HG03342 (cell line): Measurements from ENCODE around the gene PKD1.
"Not testable (repeated sequence)": the region's sequence is repeated elsewhere in the genome, so short reads cannot be mapped to it uniquely, and the experiment has no call there.

ENCODE experiments used
- ATAC-seq: cut with Tn5 transposase; IDR thresholded peaks from one replicate; pipeline ENCODE4 v1.9.1; 2021; ENCODE audit warnings: mild to moderate bottlenecking, moderate library complexity; ENCODE audit not compliant: unreplicated experiment

Gene PKD1

DNA sequence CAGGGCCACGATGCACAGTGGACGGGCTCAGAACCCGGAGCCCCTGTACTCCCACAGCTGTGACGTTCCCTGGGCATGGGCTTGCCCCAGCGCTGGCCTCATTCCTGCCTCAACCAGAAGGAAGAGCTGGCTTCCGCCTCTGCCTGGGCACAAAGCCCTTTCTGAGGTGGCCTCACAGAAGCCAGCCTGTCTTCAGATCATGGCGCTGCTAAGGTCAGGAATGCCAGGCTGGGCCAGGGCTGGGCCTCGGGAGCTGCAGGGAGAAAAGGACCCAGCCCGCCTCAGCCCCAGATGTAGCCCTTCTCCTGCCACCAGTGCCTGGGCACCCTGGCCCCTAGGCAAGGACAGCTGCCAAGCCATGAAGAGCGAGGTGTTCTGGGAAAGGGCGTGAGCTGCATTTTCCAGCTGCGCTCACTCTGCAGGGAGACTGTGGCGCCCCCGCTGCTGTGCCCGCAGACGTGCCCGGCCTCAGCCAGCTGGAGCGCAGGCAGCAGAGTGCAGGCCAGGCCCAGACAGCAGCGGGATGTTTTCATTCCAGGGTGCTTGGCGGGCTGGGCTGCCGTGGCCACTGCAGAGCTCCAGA lies 9.4 kb downstream of the PKD1 start:
- not testable (repeated sequence) for ATAC-seq

DNA sequence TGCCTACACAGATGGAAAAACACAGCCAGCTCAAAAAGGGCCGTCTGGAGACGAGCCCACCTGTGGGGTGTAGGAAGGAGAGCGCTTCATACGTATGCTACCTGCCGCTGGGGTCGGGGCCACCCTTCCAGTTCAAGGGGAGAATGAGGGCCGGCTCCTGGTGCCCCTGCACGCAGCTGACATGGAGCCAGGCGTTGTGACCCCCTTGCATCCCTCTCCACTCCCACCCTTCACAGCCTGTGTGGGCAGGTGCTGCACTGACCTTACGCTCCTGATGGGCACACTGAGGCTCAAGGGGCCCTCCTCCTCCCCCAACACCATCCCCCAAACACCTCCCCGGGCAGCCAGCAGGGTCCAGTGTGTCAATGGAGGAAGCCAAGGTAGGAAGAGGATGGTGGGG lies 10.1 kb downstream of the PKD1 start:
- ATAC-seq, result not testable (repeated sequence)

DNA sequence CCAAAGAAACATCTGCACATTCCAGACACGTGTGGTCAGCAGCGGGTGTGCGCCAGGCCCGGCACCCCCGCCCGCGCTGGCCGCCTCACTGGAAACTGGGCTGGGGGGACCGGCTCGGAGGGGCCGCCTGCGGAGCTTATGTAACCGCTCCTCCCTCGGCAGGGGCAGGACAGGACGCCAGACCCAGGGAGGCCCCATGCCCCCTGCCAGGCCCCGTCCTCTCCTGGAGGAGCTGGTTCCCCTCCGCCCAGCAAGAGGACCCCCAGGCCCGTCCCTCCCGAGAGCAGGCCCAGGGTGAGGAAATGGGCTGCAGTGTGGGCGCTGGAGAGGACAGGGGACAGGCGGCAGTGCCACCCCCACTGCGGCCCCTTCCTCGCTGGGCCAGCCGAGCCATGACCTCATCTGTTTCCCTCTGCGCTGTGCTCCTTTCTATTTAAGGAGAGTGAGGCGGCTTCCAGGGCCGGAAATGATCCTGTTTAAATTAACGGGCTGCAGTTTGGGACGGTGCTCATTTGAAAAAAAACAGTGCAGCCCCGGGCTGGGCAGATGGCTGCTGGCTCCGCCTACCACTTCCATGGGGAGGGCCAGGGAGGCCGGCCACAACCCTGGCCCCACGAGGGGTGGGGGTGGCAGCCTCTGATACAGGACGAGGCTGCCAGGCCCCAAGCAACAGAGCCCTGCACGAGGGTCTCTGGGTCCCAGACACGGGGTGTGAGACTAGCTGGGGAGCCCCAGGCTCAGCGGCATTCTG lies 10.8 kb downstream of the PKD1 start:
- not testable (repeated sequence) for ATAC-seq

DNA sequence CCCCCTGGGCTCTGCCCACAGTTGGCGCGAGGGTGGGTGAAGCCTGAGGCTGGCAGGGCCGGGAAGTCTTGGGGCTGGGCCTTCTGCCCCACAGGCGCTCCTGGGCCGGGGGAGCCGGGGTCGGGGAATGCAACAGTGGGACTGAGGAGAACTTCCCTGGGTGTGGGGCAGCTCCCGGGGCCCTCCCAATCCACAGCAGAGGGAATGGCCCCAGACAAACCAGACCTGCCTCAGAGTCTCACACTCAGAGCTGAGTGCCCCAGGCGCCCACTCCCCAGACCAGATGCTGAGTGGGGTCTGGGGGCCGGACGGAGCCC lies 11.4 kb downstream of the PKD1 start:
- ATAC-seq, result not testable (repeated sequence)

DNA sequence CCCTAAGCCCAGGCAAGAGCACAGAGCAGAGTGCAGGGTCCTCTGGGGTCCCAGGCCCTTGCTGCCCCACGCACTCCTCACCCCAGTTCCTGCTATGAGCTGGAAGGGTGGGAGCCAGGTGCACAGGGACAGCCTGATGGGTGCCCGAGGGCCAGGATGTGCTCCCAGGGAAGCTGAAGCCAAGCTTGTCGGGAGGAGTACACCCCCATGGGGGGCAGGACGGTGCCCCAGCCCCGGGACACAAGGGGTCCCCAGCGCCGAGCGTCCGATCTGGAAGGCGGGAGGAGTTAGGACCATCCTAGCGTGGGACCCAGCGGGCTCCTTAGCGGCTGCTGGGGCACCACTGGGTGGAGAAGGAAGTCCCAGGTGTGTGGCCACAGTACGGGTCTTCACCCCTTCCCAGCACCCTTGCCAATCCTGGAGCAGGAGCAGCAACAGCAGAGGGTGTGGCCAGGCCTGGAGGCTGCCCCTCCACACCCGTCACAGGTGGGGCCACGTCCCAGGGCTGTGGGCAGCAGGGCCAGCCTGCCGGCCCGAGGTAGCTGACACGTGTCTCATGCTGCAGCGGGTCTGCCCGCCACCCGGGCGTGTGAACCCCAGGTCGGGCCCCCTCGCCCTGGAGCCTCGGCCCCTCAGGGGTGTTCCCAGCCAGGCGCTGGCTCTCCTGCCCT lies 11.9 kb downstream of the PKD1 start:
- ATAC-seq, result not testable (repeated sequence)

DNA sequence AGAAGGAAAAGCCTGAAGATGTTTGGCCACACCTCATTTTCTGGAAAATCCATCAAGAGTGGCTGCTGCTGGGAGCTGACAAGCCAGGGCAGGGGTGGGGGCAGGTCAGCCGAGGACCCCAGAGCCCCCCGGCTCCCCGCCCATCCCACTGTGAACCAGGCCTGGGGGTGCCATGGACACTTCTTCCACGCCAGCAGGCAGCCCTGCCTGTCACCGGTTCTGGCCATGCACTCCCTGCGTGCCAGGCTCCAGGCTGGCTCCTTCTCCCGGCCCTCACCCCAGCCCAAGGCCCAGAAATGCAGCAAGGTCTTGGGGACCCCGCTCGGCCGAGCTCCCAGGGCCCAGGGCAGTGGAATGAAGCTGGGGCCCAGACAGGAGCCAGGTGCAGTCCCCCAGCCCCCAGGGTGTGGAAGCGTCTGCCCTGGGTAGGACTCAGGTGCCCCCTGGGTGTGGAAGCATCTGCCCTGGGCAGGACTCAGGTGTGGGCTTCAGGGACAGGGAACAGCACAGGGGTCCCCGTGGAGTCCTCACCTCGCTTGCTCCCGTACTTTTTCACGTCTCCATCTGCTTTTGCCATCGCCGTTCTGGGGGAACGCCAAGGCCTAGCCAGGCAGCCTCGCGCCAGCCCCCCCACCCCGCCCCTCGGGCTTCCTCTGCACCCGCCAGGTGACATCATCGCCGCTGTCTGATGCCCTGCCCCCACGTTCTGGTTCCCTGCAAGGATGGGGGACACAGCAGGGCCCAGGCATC lies 12.6 kb downstream of the PKD1 start:
- not testable (repeated sequence) for ATAC-seq

DNA sequence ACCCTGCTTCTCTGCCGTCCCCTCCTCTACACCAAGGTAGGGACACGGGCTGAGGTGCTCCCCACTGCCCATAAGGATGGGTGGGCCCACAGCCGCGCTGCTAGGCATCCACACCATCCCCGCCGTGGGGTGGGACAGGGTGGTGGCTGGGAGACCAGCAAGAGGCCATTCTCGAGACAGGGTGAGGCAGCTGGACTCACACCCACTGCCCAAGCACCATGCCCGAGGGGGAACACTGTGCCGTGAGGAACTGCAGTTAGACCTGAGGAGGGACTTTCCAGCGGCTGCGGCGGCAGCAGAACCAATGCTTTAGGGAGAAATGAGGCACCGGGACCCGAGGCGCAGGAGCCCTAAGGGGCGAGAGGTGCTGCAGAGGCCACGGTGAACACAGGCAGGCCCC lies 13.3 kb downstream of the PKD1 start:
- ATAC-seq, result no peak

DNA sequence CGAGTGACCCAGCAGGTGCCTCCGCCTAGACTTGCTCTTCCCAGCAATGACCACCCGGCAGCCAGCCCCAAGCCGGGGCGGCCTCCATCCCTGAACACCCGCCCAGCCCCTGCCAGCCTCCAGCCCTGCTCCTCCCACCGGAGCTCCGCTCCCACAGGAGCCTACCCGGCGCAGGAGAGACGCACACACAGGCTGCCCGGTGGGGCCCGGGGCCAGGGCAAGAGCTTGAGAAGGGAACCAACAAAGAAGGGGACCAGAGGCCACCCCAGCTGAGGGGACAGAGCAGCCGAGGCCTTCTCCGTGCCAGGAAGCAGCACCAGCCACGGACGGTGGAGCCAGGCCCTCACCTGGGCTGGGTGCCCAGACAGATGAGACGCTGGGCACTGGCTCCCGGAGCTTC lies 13.8 kb downstream of the PKD1 start:
- ATAC-seq, result no peak

DNA sequence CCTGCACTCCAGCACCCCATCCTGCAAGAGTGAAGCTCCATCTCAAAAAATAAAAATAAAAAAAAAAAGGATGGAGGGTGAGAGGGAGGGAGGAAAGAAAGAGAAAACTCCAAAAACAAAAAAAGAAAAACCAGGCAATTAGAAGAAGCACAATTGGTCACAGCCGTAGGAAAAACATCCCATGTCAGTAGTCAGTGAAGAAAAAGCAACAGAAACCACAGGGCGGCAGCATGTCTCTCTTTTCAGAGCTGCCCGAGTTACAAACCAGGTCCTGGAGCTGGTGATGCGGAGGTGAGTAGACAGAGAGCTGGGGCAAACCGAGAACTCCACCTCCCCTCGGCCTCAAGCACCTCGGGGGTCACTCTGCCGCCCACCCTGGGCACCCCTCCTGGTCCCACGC lies 14.4 kb downstream of the PKD1 start:
- not testable (repeated sequence) for ATAC-seq

DNA sequence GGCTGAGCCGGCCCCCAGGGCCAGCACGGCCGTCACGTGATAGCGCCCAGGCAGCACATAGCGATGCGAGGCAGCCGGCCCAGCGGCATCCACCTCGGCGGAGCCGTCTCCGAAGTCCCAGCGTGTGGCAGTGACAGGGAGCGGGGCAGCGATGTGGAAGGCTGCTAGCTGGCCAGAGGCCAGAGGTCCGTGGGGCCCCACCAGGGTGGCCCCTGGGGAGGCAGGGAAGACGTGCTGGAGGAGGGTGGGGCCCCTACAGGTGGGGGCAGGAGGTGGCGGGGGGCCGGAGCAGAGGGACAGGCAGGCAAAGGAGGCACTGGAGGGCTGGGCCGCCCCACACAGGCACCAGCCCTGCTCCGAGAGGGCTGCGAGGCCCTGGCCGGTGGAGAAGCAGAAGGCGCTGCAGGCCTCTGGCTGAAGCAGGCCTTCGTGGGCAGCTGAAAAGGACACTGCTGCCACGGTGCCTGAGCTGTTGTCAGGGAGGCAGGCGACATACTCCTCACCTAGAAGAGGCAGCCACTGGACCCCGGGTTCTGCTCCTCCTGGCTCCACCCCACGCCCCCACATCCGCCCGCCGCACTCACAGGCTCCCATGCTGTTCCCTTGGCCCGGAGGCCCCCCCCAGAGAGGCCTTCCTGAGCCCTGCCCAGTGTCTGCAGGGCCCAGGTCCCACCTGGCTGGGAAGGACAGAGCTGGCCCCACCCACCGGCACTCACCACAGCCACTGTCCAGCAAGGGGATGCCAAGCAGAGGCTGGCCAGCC lies 17.6 kb downstream of the PKD1 start:
- ATAC-seq, result not testable (repeated sequence)

DNA sequence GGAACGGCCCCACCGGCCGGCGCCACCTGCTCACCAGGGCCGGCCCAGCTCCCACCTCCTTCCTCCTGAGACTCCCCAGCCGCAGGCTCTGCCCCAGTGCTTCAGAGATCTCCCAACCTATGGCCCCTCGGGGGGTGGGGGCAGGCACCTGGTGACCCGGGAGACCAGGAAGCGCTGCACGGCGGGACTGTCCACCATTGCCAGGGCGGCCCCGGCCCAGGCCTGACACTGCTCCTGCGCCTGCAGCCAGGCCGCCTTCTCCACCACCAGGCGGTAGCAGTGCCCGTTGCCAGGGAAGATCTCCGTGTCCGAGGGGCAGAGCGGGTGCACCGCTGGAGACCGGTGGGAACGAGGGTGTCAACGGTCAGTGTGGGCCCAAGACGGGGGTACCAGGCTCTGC lies 18.4 kb downstream of the PKD1 start:
- not testable (repeated sequence) for ATAC-seq

DNA sequence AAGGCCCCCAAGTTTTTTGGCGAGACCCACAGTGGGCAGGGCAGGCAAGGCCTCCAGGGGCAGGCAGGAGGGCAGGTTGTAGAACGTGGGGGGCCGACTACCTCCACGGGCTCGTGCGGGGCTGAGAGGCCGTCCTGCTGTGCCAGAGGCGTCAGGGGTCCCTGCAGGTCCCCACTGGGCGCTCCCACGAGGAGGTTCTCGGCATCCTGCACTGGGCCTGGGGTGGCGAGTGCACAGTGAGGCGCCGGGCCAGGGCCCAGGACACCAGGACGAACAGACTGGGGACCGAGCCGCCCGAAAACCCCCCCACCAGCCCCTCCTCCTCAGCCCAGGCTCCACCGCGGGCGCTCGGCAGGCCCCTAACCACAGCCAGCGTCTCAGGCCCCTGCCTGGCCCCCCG lies 19.3 kb downstream of the PKD1 start:
- ATAC-seq, result not testable (repeated sequence)

DNA sequence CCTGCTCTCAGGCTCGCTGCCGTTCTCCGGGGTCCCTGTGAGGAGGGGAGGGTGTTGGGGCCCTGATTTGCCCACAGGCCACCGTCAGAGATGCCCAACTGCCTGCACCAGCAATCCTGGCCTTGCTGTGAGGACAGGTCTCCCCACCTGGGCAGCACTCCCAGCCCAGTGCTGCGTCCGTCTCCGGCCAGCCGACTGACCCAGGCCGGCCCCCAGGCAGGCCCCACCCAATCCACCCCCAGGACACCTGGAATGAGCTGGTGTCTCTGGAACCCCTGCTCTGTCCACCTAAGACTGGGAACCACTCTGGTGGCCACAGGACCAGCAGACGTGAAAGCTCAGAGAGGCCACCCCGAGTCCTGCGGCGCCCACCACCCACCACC lies 20.1 kb downstream of the PKD1 start:
- no peak for ATAC-seq

DNA sequence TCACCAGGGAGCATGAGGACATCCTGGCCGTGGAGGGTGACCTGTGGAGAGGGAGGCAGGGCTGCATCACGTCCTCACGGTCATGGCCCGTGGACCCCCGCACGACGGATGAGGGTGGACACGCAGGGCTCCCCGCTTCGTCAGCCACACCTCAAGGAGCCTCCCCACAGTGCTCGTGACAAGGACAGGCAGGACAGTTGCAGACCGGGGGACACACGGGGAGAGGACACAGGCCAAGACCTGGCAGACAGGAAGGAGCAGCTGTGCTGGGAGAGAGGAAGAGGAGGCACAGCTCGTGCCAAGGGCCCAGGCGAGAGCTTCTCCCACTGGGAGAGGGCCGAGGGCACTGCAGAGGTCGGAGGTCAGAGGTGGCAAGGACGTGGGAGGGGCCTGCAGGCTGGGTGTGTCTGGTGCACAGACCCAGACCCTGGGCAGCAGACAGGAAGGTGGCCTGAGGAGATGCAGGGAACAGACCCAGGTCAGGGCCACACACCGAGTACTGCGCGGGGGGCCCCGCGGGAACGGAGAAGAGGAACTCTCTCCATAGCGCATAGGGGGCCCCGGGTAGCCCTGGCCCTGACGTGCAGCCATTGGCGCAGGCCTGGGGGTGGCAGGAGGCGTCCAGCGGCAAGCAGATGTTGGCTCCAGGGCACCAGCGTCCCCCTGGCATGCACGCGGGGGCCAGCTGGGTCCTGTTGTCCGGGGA lies 20.7 kb downstream of the PKD1 start:
- ATAC-seq, result not testable (repeated sequence)

DNA sequence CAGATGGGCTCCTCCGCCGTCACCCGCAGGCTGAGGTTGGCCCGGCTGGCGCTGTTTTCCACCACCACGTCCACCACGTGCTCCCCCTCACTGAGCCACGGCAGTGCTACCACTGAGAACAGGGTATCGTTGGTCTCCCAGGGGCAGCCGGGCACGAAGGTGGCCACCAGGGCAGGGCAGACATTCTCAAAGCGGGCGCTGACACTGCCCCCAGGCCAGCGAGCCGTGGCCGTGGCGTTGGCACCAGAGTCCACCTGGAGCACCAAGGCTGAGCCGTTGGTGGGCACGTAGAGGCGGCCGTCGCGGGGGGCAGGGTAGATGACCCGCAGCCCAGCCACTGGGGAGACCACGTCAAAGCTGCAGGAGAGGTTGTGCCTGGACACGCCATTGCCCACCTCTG lies 21.5 kb downstream of the PKD1 start:
- not testable (repeated sequence) for ATAC-seq

DNA sequence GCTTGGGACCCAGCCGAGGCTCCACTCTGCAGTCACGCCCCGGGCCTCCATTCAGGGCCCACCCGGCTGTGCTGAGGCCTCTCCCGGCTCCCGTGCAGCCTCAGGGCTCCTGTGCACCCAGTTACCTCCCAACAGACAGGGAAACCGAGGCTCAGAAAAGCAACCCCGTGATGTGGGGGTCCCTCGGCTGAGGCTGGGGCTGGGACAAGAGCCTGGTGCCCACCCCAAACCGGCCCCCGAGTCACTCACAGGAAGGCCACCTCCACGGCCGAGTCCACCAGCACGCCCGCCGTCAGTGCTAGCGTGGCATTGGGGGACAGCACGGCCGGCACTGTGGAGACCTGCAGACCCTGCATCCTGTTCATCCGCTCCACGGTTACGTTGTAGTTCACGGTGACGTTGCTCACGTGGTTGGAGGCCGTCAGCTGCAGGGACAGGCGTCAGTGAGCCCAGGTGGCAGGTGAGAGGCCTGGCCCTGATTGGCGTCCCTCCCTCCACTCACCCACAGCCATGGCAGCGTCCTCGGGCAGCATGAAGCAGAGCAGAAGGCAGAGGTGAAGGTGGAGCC lies 23.1 kb downstream of the PKD1 start:
- ATAC-seq, result not testable (repeated sequence)

DNA sequence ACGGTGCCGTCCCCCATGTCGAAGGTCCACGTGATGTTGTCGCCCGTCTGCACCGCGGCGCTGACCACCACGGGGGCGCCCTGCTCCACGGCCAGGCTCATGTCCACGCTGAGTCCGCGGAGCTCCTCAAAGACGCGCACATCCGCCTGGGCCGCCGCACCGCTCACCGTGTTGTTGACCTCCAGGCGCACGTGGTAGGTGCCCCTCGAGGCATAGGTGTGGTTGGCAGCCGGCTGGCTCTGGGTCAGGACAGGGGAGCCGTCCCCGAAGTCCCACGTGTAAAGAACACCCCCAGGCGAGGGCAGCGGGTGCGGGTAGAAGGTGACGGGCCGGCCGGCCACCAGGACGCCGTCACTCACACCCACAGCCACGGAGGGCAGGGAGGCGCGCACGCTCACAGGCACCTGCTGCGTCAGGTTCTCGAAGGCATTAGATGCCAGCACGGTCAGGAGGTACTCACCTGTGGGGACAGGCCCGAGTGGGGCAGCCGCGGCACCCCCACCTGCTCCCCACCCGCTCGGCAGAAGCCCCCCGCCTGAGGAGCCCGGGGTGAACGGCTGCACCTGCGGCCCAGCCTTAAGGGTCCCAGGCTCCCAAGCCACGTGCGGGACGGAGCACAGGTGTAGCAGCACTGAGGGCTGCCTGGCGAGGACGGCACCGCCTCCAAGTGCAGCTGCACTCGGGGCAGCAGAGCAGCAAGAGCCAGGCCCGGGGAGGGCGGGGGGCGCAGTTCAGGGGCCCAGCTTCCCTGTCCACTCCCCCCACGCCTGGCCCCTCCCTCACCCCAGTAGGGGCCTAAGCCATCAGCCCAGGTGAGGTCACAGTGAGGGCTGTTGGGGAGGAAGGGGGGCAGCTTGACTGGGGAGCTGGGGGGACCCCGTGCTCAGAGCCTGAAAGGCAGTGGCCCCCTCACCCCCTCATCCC lies 24.0 kb downstream of the PKD1 start:
- not testable (repeated sequence) for ATAC-seq

DNA sequence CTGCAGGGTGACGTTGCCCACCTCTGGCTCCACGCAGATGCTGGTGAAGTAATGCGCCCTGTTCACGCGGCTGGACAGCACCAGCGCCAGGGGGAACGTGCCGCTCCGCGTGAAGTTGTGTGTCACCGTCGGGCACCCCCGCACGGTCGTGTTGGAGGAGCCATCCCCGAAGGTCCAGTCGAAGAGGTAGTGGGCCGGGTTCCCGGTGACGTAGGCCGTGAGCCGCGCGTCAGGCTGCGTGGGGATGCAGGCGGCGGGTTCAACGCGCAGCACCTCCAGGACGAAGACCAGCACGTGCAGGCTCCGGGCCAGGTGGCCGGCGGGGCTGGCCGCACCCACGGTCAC lies 24.7 kb downstream of the PKD1 start:
- ATAC-seq, result not testable (repeated sequence)
